ENCODE measurements around the gene EZR. TPM values are rescaled to one million over a fixed set of nuclear protein-coding genes. Genes with fewer than 3 reads are reported as not detected.
"Not testable (repeated sequence)": the region's sequence is repeated elsewhere in the genome, so short reads cannot be mapped to it uniquely, and the experiment has no call there.

EZR gene
- polyA plus RNA-seq, 2 of the 4 experiments (the other 2 are of a cell fraction) = 219 to 254 TPM

DNA sequence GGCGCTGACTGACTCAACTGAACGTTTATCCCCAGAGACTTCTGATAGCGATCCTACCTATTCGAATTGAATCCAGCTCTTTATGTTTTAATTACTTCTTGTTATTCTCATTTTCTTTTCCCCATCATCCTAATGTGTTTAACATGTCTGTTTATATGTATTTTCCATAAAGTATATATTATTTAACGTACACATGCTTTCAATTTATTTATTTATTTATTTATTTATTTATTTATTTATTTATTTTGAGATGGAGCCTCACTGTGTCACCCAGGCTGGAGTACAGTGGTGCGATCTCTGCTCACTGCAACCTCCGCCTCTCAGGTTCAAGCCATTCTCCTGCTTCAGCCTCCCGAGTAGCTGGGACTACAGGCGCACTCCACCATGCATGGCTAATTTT is 13.6 kb upstream of the EZR start:
- DNase-seq (ENCODE audit: low read depth in 1 of 2, low spot score in 1 of 2); FAIRE-seq; CTCF ChIA-PET; H3K4me1 ChIP-seq; POLR2A ChIA-PET; H3K9me3 ChIP-seq; ATAC-seq; H3K4me2 ChIP-seq; H3K4me3 ChIP-seq; H3K27ac ChIP-seq: not testable (repeated sequence)
- peak; percentile 86 for TF ChIP-seq ZC3H11A (IDR thresholded peaks at IDR 0.05)
- 85% methylated on average over 9 of the region's 9 CpGs for WGBS (ENCODE audit: missing lambda C conversion rate)

DNA sequence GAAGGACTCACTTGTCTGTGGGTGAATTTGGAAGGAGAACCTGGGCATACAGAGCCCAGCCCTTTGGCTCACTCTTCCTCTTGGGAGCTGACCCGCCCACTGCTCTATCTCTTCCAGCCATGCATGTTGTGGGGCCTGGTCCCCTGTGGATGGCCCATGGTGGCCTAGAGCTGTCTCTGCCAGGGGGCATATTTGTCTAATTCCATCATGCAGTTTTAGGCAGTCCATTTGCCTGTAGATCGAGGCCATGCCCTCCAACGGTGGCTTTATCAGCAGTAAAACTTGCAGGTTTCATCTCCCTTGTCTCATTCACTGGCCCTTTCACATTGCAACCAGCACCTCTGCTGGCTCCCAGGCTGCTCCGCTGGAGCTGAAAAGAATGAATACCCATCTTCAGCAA is 12.9 kb upstream of the EZR start:
- DNase-seq (ENCODE audit: low read depth in 1 of 2, low spot score in 1 of 2) (no peak), FAIRE-seq (no peak), ATAC-seq (no peak)
- ChIA-PET CTCF (no interaction called here), POLR2A (no interaction called here)
- Histone ChIP-seq H3K4me3 (no peak overlapping the region), H3K27ac (no peak overlapping the region), H3K4me1 (no peaks in the 10 kb centered on the region), H3K4me2 (no peak overlapping the region), H3K9me3 (no peaks in the 10 kb centered on the region)
- WGBS (ENCODE audit: missing lambda C conversion rate) = 96% methylated on average over 4 of the region's 4 CpGs
- TF ChIP-seq POLR2A (IDR thresholded peaks at IDR 0.05; ENCODE audit: low read length) (no peak), NR3C1 (IDR thresholded peaks at IDR 0.05) (no peak), FOXS1 (CRISPR knock-in tag; IDR thresholded peaks at IDR 0.05) (no peak), ZNF302 (CRISPR knock-in tag; IDR thresholded peaks at IDR 0.05) (no peak), RFX5 (IDR thresholded peaks at IDR 0.05) (no peak), HEYL (CRISPR knock-in tag; IDR thresholded peaks at IDR 0.05) (no peak), EHF (CRISPR knock-in tag; IDR thresholded peaks at IDR 0.05) (no peak), ZSCAN20 (CRISPR knock-in tag; IDR thresholded peaks at IDR 0.05) (no peak), TP53 (CRISPR knock-in tag; IDR thresholded peaks at IDR 0.05) (no peak), HOXB5 (CRISPR knock-in tag; IDR thresholded peaks at IDR 0.05) (no peak), HOXA7 (CRISPR knock-in tag; IDR thresholded peaks at IDR 0.05) (no peak), NFE2L2 (conservative IDR thresholded peaks at IDR 0.05; ENCODE audit: low read length) (no peak), SREBF2 (IDR thresholded peaks at IDR 0.05) (no peak), CHD4 (IDR thresholded peaks at IDR 0.05; ENCODE audit: borderline replicate concordance) (no peak), MYC (IDR thresholded peaks at IDR 0.05; ENCODE audit: borderline replicate concordance, low read length) (no peak)
- TF ChIP-seq, protein P1, sequence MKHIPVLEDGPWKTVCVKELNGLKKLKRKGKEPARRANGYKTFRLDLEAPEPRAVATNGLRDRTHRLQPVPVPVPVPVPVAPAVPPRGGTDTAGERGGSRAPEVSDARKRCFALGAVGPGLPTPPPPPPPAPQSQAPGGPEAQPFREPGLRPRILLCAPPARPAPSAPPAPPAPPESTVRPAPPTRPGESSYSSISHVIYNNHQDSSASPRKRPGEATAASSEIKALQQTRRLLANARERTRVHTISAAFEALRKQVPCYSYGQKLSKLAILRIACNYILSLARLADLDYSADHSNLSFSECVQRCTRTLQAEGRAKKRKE (CRISPR knock-in tag; IDR thresholded peaks at IDR 0.05; ENCODE audit: low read depth) = no peak
- TF ChIP-seq, protein P2, sequence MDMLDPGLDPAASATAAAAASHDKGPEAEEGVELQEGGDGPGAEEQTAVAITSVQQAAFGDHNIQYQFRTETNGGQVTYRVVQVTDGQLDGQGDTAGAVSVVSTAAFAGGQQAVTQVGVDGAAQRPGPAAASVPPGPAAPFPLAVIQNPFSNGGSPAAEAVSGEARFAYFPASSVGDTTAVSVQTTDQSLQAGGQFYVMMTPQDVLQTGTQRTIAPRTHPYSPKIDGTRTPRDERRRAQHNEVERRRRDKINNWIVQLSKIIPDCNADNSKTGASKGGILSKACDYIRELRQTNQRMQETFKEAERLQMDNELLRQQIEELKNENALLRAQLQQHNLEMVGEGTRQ (IDR thresholded peaks at IDR 0.05) = no peak
- TF ChIP-seq, protein P3, sequence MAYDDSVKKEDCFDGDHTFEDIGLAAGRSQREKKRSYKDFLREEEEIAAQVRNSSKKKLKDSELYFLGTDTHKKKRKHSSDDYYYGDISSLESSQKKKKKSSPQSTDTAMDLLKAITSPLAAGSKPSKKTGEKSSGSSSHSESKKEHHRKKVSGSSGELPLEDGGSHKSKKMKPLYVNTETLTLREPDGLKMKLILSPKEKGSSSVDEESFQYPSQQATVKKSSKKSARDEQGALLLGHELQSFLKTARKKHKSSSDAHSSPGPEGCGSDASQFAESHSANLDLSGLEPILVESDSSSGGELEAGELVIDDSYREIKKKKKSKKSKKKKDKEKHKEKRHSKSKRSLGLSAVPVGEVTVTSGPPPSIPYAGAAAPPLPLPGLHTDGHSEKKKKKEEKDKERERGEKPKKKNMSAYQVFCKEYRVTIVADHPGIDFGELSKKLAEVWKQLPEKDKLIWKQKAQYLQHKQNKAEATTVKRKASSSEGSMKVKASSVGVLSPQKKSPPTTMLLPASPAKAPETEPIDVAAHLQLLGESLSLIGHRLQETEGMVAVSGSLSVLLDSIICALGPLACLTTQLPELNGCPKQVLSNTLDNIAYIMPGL (CRISPR knock-in tag; IDR thresholded peaks at IDR 0.05; ENCODE audit: borderline replicate concordance) = no peak

DNA sequence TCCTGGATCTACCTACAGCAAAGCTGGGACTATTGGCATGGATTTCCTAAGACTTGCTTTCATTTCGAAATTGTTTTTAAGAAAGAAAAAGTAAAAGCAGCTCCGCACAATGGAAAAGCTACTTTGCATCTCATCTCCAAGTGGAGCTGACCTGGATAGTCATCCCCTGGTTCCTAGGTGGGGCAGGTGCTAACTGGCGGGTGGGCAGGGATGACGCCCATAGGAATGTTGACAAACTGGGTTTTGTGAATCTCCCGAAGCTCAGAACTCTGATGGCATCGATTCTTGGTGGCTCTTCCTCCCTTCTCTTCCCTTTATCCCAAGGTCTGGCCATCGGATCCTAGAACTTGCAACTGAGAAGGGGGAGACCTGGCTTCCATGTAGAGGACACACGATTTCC is 12.4 kb upstream of the EZR start:
- H3K4me2 ChIP-seq = no peak overlapping the region
- ChIA-PET CTCF (no interaction called here), POLR2A (no interaction called here)
- no peak for TF ChIP-seq CHD2 (IDR thresholded peaks at IDR 0.05; ENCODE audit: low read length, partially characterized antibody)
- TF ChIP-seq, protein P3 (CRISPR knock-in tag; IDR thresholded peaks at IDR 0.05; ENCODE audit: borderline replicate concordance) = no peak
- TF ChIP-seq, protein P1 (CRISPR knock-in tag; IDR thresholded peaks at IDR 0.05; ENCODE audit: low read depth) = no peak
- TF ChIP-seq, protein P4, sequence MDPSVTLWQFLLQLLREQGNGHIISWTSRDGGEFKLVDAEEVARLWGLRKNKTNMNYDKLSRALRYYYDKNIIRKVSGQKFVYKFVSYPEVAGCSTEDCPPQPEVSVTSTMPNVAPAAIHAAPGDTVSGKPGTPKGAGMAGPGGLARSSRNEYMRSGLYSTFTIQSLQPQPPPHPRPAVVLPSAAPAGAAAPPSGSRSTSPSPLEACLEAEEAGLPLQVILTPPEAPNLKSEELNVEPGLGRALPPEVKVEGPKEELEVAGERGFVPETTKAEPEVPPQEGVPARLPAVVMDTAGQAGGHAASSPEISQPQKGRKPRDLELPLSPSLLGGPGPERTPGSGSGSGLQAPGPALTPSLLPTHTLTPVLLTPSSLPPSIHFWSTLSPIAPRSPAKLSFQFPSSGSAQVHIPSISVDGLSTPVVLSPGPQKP (IDR thresholded peaks at IDR 0.05; ENCODE audit: low read depth, low read length) = no peak
- TF ChIP-seq HEYL (CRISPR knock-in tag; IDR thresholded peaks at IDR 0.05) = no peak
- no peak for TF ChIP-seq MAZ (IDR thresholded peaks at IDR 0.05; ENCODE audit: borderline replicate concordance, low read depth, low read length)
- TF ChIP-seq TFCP2L1 (CRISPR knock-in tag; IDR thresholded peaks at IDR 0.05) = no peak
- TF ChIP-seq RCOR1 (IDR thresholded peaks at IDR 0.05; ENCODE audit: low read depth, low read length) = no peak
- TF ChIP-seq SMC3 (IDR thresholded peaks at IDR 0.05) = no peak
- no peak for TF ChIP-seq ZSCAN20 (CRISPR knock-in tag; IDR thresholded peaks at IDR 0.05)
- TF ChIP-seq ZFP36 (IDR thresholded peaks at IDR 0.05; ENCODE audit: borderline replicate concordance, partially characterized antibody) = no peak
- TF ChIP-seq JUNB (IDR thresholded peaks at IDR 0.05) = no peak
- TF ChIP-seq HDAC2 (IDR thresholded peaks at IDR 0.05) = no peak
- no peak for TF ChIP-seq FOSL2 (IDR thresholded peaks at IDR 0.05)
- TF ChIP-seq FOSL2 (CRISPR knock-in tag; IDR thresholded peaks at IDR 0.05) = no peak
- TF ChIP-seq EP300 (IDR thresholded peaks at IDR 0.05) = no peak
- TF ChIP-seq FOXS1 (CRISPR knock-in tag; IDR thresholded peaks at IDR 0.05) = no peak

More for the DNA sequence above, 12.4 kb upstream of the EZR start:
- WGBS (ENCODE audit: missing lambda C conversion rate) = 80% methylated on average over 8 of the region's 8 CpGs
- no peak for ATAC-seq
- Histone ChIP-seq H3K27ac (no peak overlapping the region), H3K4me1 (no peaks in the 10 kb centered on the region), H3K9me3 (no peaks in the 10 kb centered on the region), H3K4me3 (no peak overlapping the region)
- FAIRE-seq = no peak
- no peak for DNase-seq (ENCODE audit: low read depth in 1 of 2, low spot score in 1 of 2)

Data from A549 (cell line).